Adrenal gland (tissue), 12 donors: Measurements from ENCODE around the gene PKNOX2. TPM values are rescaled to one million over a fixed set of nuclear protein-coding genes. Genes with fewer than 3 reads are reported as not detected.

Experiments used
- DNase-seq, 7 donors: peaks; one replicate each; pipeline ENCODE4 v3.0.0-alpha.2; 2019 to 2020
- H3K27ac ChIP-seq, 5 donors: fragments of 200-600 bp; sonication (generic) in 4 of 5; 1 replicate in 3 of 5; 2 replicates in 2 of 5; pipeline versions ENCODE4 v1.5.1 to v1.8.0; 2016 to 2020; ENCODE audit warnings: mild to moderate bottlenecking in 1 of 5
- H3K27me3 ChIP-seq: fragments of 200-600 bp; 2 replicates; pipeline ENCODE4 v1.8.0; 2021
- H3K36me3 ChIP-seq, 2 donors: fragments of 200-600 bp; replicated peaks in 1 of 2; 1 replicate in 1 of 2; 2 replicates in 1 of 2; pipeline versions ENCODE4 v1.5.1 to v1.8.0; 2018 to 2022
- H3K4me1 ChIP-seq, 2 donors: fragments of 200-600 bp; replicated peaks in 1 of 2; 1 replicate in 1 of 2; 2 replicates in 1 of 2; pipeline versions ENCODE4 v1.5.1 to v1.8.0; 2018 to 2021
- H3K4me3 ChIP-seq, 4 donors: fragments of 200-600 bp; sonication (generic) in 3 of 4; one replicate each; pipeline ENCODE4 v1.5.1; 2016 to 2018
- H3K9me3 ChIP-seq, 3 donors: fragments of 200-600 bp; sonication (generic) in 1 of 3; replicated peaks in 1 of 3; 1 replicate in 2 of 3; 2 replicates in 1 of 3; pipeline versions ENCODE4 v1.5.1 to v1.8.0; 2016 to 2021
- CTCF ChIP-seq, 6 experiments: fragments of 450-650 bp in 4 of 6; fragments of 200-600 bp in 2 of 6; sonication (generic) in 1 of 6; IDR thresholded peaks; 1 replicate in 5 of 6; 2 replicates in 1 of 6; pipeline versions ENCODE4 v1.5.1 to v1.8.0; 2016 to 2021; ENCODE audit warnings: antibody characterized with exemption in 6 of 6, mild to moderate bottlenecking in 2 of 6, moderate library complexity in 1 of 6
- POLR2A ChIP-seq, 2 donors: fragments of 450-650 bp; IDR thresholded peaks; one replicate each; pipeline ENCODE4 v1.6.1; 2017; ENCODE audit warnings: antibody characterized with exemption in 2 of 2, mild to moderate bottlenecking in 2 of 2, moderate library complexity in 1 of 2
- WGBS, 4 donors: extraction: QIAGEN DNeasy Blood & Tissue Kit in 2 of 4; methylation state at CpG; one replicate each; pipeline versions ENCODE4 v1.1.5 to v1.1.7; 2013 to 2017; 5-methylcytosine and 5-hydroxymethylcytosine counted together
- intact Hi-C, 2 donors: fragments of 100-400 bp; cut with DNase I; formaldehyde crosslinking; loops; one replicate each; pipeline versions ENCODE4 v1.14.1 to v1.15.0; 2022 to 2023
- polyA plus RNA-seq, 3 donors: library from polyadenylated mRNA; stranded (reverse); fragments of 200-250 nt in 2 of 3; fragments of 350-450 nt in 1 of 3; fragmentation: Illumina TruSeq in 1 of 3; extraction: RNeasy Lipid Tissue Mini Kit (QIAGEN cat#74804) in 1 of 3; gene quantifications; one replicate each; pipeline ENCODE4 v1.2.3, GENCODE V29; 2013 to 2014
- total RNA-seq, 9 donors: library from RNA; depleted of rRNA in 4 of 9; stranded (reverse); fragments of >200 nt in 4 of 9; fragments of 120-200 nt in 1 of 9; fragmentation: NEBNext Ultra II Directional in 1 of 9; extraction: Animal tissue kit (Norgen Biotek cat#: 25700) in 1 of 9; gene quantifications; one replicate each; pipeline versions ENCODE4 v1.1.0 to v1.2.4, GENCODE V29; 2013 to 2023
- donor health status: healthy with polysubstance abuse.
- donor health status: Bipolar disorder and iron deficiency.
- donor health status: DM: yes; HTN: yes; CAD: no.
- donor health status: DM: no; HTN: no; CAD: no.
- donor health status: DM: no; HTN: no; CAD: no.
- donor health status: DM: yes; HTN: yes; CAD: no.

Gene PKNOX2
- total and polyA plus RNA-seq, 12 donors, result 1.2 to 34.7 (median 3.1) TPM

- intact Hi-C loops, result no loop called here
- WGBS, 4 donors, result 80 to 85% methylated on average over 2 of the region's 2 CpGs; no CpG with 5 or more reads in 2 of the 4 donors
- no peak overlapping the region for H3K4me3 ChIP-seq
- H3K27me3 ChIP-seq, result no peaks in the 10 kb centered on the region
- TF ChIP-seq POLR2A (IDR thresholded peaks at IDR 0.05) (no peak), CTCF (IDR thresholded peaks at IDR 0.05) (no peak)
- no peaks in the 10 kb centered on the region for H3K4me1 ChIP-seq
- H3K36me3 ChIP-seq, result no peaks in the 10 kb centered on the region
- no peak for DNase-seq
- no peaks in the 10 kb centered on the region for H3K9me3 ChIP-seq
- H3K27ac ChIP-seq, result no peak overlapping the region
These were observed 60.9 kb downstream of the PKNOX2 start for GRCh38 chr11:125225401-125225800.

- H3K9me3 ChIP-seq, result no peaks in the 10 kb centered on the region
- no peak for DNase-seq
- no peaks in the 10 kb centered on the region for H3K27me3 ChIP-seq
- no peak overlapping the region for H3K4me3 ChIP-seq
- no peak for TF ChIP-seq CTCF (IDR thresholded peaks at IDR 0.05)
- WGBS, 4 donors, result 53 to 74% (median 64%) methylated on average over 2 of the region's 2 CpGs
- no peaks in the 10 kb centered on the region for H3K4me1 ChIP-seq
- no peaks in the 10 kb centered on the region for H3K36me3 ChIP-seq
- intact Hi-C loops, result no loop called here
- H3K27ac ChIP-seq, result no peak overlapping the region
These were observed 61.5 kb downstream of the PKNOX2 start for GRCh38 chr11:125226031-125226430.

GRCh38 chr11:125226706-125227105, 62.2 kb downstream of the PKNOX2 start:
- no peak for DNase-seq
- TF ChIP-seq POLR2A (IDR thresholded peaks at IDR 0.05) (no peak), CTCF (IDR thresholded peaks at IDR 0.05) (no peak)
- intact Hi-C loops, result no loop called here
- no peak overlapping the region for H3K27ac ChIP-seq
- 67 to 77% (median 68%) methylated on average over 4 of the region's 4 CpGs for WGBS, 4 donors
- no peaks in the 10 kb centered on the region for H3K36me3 ChIP-seq
- H3K27me3 ChIP-seq, result no peaks in the 10 kb centered on the region
- no peaks in the 10 kb centered on the region for H3K4me1 ChIP-seq
- H3K9me3 ChIP-seq, result no peaks in the 10 kb centered on the region
- no peak overlapping the region for H3K4me3 ChIP-seq

- no peak for DNase-seq
- no peaks in the 10 kb centered on the region for H3K36me3 ChIP-seq
- H3K27me3 ChIP-seq, result no peaks in the 10 kb centered on the region
- H3K27ac ChIP-seq, result no peak overlapping the region
- 64 to 87% (median 72%) methylated on average over 5 of the region's 5 CpGs for WGBS, 4 donors
- intact Hi-C loops, result no loop called here
- TF ChIP-seq CTCF (IDR thresholded peaks at IDR 0.05), result no peak
- no peak for TF ChIP-seq POLR2A (IDR thresholded peaks at IDR 0.05)
- no peaks in the 10 kb centered on the region for H3K4me1 ChIP-seq
- no peak overlapping the region for H3K4me3 ChIP-seq
- no peaks in the 10 kb centered on the region for H3K9me3 ChIP-seq
These were observed 62.6 kb downstream of the PKNOX2 start for GRCh38 chr11:125227151-125227550.
